HepG2 (cell line): ENCODE measurements around the gene LDLRAD4.

Source experiments
- EZH2 ChIP-seq: conservative IDR thresholded peaks from 2 replicates; pipeline ENCODE4 v1.6.1; 2012; ENCODE audit warnings: mild to moderate bottlenecking, low read depth, low read length, moderate library complexity
- HDAC2 ChIP-seq: sonication (generic); formaldehyde crosslinking; IDR thresholded peaks from 2 replicates; pipeline ENCODE4 v1.4.0; 2020; ENCODE audit warnings: missing genetic modification reagents
- NONO ChIP-seq, 2 experiments: fragments of 450-650 bp in 1 of 2; sonication (generic) in 1 of 2; formaldehyde crosslinking in 1 of 2; IDR thresholded peaks in 1 of 2; conservative IDR thresholded peaks in 1 of 2; 2 replicates each; pipeline versions ENCODE4 v1.6.1 to v1.8.0; 2017 to 2022; ENCODE audit warnings: mild to moderate bottlenecking in 1 of 2, missing genetic modification reagents in 1 of 2, moderate library complexity in 1 of 2
- SRF ChIP-seq: IDR thresholded peaks from 2 replicates; pipeline ENCODE4 v1.6.1; 2011; ENCODE audit warnings: mild to moderate bottlenecking, low read depth, low read length, moderate library complexity
- ZNF510 ChIP-seq: sonication (generic); formaldehyde crosslinking; IDR thresholded peaks from 2 replicates; pipeline ENCODE4 v1.4.0; 2020; ENCODE audit warnings: low read depth, mild to moderate bottlenecking, missing genetic modification reagents
- ZNF562 ChIP-seq: sonication (generic); formaldehyde crosslinking; IDR thresholded peaks from 2 replicates; pipeline ENCODE4 v1.8.0; 2022; ENCODE audit warnings: missing genetic modification reagents, borderline replicate concordance
- ZNF652 ChIP-seq: IDR thresholded peaks from 2 replicates; pipeline ENCODE4 v1.6.1; 2016; ENCODE audit warnings: low read depth, borderline replicate concordance
- TF ChIP-seq, protein P1 (sequence below): sonication (generic); formaldehyde crosslinking; IDR thresholded peaks from 2 replicates; pipeline ENCODE4 v1.4.0; 2020; ENCODE audit warnings: low read depth, missing genetic modification reagents

- no peak for TF ChIP-seq ZNF652 (CRISPR knock-in tag)
- no peak for TF ChIP-seq ZNF562 (CRISPR knock-in tag)
- no peak for TF ChIP-seq HDAC2 (CRISPR knock-in tag)
- no peak for TF ChIP-seq SRF
- TF ChIP-seq EZH2 = no peak
- TF ChIP-seq ZNF510 (CRISPR knock-in tag) = no peak
- TF ChIP-seq NONO (IDR thresholded peaks at IDR 0.05) = no peak
- no peak for TF ChIP-seq NONO (CRISPR knock-in tag; conservative IDR thresholded peaks at IDR 0.05)
- TF ChIP-seq, protein P1, sequence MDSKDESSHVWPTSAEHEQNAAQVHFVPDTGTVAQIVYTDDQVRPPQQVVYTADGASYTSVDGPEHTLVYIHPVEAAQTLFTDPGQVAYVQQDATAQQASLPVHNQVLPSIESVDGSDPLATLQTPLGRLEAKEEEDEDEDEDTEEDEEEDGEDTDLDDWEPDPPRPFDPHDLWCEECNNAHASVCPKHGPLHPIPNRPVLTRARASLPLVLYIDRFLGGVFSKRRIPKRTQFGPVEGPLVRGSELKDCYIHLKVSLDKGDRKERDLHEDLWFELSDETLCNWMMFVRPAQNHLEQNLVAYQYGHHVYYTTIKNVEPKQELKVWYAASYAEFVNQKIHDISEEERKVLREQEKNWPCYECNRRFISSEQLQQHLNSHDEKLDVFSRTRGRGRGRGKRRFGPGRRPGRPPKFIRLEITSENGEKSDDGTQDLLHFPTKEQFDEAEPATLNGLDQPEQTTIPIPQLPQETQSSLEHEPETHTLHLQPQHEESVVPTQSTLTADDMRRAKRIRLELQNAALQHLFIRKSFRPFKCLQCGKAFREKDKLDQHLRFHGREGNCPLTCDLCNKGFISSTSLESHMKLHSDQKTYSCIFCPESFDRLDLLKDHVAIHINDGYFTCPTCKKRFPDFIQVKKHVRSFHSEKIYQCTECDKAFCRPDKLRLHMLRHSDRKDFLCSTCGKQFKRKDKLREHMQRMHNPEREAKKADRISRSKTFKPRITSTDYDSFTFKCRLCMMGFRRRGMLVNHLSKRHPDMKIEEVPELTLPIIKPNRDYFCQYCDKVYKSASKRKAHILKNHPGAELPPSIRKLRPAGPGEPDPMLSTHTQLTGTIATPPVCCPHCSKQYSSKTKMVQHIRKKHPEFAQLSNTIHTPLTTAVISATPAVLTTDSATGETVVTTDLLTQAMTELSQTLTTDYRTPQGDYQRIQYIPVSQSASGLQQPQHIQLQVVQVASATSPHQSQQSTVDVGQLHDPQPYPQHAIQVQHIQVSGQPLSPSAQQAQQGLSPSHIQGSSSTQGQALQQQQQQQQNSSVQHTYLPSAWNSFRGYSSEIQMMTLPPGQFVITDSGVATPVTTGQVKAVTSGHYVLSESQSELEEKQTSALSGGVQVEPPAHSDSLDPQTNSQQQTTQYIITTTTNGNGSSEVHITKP = no peak
These were observed 86.7 kb downstream of the LDLRAD4 start for GRCh38 chr18:13305301-13305700.
